Activated T-helper 1 cell treated with anti-CD3 and anti-CD28 coated beads, Interleukin-2, amount 50 U/mL, for 16 hours (primary cell): ENCODE data around the gene FAM131A.

Experiments
- DNase-seq, 2 donors: peaks; one replicate each; pipeline ENCODE4 v3.0.0-alpha.2; 2020; ENCODE audit warnings: low read depth in 1 of 2, low spot score in 1 of 2

The FAM131A gene

DNA sequence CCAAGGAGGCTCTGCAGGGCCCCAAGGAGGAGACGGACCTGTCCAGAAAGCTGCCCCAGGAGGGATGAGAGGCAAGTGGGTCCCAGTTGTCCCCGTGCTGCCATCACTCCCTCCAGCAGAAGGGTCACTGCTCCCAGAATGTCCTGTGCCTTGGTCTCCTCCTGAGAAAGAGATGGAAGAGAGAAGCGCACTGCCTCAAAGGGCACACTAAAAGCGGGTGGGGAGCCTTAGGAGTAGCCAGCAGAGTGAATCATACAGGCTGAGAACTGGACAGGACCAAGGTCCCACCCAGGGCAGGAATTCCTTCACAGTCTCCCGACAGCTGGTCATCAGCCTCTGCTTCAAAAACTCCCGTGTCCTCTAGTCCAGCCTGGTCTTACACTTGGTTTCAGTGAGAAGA, 36.0 kb downstream of the FAM131A start:
- no peak for DNase-seq

DNA sequence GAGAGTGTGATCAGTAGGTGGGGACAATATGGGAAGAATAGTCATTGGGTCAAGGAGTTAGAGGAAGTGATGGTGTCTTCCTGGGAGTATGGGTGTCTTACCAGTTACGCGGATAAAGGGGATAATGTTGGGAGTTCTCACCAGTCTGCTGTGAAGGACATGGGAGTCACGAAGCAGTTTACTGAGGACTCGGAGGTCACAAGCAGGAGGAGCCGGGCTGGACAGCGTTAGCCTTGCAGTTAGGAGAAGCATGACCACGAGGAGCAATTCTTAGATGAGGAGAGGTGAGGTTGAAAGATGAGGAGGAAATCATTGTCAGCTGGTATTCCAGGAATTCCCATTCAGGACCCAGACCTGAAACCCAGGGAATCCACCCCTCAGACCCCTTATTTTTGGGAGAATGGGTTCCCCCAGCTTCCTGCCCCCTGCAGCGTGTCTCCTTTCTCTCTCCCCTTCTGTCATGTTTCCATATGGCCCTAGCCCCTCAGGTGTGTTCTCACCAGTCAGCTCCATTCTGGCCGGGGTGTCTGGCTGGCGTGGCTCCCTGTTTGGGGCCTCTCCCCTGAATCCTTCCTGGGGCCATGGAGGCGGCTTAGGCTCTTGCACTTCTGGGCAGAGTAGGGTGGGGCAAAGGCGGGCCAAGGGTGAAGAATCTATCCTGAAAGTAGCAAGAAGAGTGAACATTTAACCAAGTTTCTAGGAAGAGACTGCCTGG, 38.5 kb downstream of the FAM131A start:
- no peak for DNase-seq

DNA sequence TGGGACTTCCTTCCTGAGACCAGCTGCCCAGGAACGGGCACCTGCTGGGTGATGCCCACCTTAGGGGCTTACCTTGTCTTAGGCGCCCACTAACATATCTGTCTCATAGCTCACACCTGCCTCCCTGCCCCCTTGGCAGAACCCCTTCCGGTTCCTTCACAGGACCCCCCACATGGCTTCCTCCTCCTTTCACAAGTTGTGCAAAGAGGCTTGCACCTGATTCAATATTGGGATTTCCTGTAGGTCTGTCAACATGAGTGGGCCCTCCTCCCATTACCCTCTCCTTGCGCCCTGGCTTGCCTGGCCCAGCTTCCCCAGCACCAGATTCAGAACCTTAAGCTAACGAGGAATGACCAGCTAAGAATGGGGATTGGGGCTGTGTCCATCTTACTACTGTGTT, 40.0 kb downstream of the FAM131A start:
- DNase-seq, result no peak

DNA sequence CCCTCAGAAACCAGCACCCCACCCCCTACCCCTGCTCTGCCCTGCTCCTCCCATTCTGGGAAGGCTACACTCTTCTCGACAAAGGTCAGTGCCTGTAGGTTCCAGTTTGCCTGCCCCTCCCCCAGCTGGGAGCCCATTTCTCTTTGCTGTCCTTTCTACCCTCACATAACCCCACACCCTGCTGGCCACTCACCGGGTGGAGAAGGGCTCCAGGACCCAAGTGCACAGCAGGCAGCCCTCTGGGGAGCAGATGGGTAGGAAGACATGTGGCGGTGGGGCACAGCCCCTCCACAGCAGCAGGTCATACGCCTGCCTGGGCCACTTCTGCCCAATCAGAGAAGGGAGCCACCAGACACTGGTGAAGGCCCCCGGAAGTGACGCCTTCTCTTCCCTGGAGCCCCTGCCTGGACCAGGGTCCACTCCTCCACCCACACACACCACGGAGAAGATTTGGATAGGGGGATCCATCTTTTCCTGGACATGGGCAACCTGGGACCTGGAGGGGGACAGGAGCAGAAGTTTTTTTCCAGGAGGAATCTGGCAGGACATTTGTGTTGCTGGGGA, 40.6 kb downstream of the FAM131A start, which contains the start of gene THPO:
Gene THPO (minus strand): TSS at position 326 of the 564 bp plus-strand sequence. CDS start 1,948 bp downstream, outside the sequence.
- DNase-seq, result no peak

DNA sequence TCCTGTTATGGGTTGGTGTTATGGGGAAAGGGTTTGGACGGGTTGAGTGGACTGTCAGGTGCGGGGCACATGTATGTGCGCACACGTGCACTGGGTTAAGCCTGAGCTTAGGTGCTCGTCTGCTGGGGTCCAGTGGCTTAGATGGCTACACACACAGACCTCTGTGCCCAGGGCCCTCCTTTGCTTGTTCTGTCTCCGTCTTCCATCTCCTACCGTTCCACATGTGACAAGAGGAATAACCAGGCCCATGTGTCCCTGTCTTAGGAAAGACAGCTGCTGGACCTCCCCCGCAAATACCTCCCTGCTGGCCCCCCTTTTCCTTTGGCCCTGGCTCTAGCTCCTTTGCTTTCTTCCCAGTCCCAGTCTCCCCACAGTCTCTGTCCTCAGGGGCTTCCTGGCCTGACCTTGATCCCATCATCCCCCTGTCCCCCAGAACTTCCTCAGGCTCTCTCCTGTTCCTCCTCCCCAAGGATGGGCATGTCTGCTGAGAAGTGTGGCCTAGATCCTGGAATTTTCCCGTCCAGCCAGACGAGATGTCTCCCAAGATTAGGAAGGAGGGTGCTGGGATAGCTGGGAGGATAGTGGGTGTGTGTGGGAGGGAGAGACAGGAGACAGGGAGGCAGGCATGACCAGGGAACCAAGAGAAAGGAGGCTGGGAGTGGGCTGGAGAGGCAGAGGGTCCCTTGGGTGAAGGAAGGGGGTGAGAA, 41.4 kb downstream of the FAM131A start:
- DNase-seq, result no peak

DNA sequence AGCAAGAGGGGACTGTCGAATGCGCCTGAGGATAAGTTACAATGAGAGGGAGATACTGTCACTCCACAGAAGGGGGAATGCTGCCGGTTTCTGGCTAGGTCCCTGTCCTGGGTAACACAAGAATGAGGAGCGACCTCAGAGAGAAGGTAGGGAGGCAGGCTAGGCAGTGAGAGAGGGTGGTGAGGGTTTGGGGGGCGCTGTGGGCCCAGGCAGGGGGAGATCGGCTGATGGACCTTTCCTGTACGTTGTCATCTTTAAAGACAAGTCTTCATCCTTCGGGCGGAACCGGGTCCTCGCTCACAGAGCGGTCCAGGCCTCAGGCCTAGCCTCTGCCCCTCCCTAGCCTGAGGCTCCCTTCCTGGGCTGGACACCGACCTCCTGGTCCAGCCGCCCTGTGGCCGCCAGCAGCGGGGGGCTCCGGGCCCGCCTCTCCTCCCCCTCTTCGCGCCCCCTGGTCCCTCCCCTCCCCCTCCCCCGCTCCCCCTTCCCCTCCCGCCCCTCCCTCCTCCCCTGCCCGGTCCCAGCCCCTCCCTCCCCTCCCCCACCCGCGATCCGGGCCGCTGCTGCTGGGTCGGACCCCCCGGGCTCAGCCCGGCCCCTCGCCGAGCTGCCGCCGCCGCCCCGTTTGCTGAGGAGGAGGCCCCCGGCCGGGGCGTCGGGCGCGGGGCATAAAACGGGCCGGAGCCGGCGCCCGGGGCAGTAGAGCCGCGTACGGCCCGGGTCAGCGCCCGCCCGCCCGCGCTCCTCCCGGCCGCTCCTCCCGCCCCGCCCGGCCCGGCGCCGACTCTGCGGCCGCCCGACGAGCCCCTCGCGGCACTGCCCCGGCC, 42.2 kb downstream of the FAM131A start, which contains the start of gene CHRD:
Gene CHRD (plus strand): TSS at position 697 of the 827 bp plus-strand sequence. CDS start 265 bp downstream, outside the sequence.
- no peak for DNase-seq

DNA sequence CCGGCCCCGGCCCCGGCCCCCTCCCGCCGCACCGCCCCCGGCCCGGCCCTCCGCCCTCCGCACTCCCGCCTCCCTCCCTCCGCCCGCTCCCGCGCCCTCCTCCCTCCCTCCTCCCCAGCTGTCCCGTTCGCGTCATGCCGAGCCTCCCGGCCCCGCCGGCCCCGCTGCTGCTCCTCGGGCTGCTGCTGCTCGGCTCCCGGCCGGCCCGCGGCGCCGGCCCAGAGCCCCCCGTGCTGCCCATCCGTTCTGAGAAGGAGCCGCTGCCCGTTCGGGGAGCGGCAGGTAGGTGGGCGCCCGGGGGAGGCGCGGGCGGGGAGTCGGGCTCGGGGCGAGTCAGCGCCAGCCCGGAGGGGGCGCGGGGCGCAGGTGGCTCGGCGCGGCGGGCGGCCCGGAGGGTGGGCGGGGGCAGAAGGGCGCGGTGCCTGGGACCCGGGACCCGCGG, 42.8 kb downstream of the FAM131A start:
- no peak for DNase-seq

DNA sequence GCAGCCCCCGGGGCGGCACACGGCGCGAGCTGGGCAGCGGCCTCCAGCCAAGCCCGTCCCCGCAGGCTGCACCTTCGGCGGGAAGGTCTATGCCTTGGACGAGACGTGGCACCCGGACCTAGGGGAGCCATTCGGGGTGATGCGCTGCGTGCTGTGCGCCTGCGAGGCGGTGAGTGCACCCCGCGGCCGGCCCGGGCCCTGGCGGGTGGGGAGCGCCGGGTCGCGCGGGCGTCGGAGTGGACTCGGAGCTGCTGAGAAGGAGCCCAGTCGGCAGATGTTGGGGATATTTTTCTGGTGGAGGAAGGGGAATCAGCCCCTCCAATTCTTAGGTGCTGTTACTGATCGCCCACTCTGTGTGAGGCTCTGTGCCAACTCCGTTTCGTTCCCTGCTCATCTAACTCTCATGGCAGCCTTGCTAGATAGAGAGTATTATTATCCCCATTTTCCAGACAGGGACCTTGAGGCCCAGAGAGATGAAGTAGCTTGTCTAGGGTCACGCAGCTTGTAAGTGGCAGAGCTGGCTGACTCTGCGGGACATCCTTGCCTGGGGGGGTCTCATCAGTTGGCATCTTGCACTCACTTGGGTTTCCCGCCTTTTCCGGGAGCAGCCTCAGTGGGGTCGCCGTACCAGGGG, 43.3 kb downstream of the FAM131A start:
- no peak for DNase-seq

DNA sequence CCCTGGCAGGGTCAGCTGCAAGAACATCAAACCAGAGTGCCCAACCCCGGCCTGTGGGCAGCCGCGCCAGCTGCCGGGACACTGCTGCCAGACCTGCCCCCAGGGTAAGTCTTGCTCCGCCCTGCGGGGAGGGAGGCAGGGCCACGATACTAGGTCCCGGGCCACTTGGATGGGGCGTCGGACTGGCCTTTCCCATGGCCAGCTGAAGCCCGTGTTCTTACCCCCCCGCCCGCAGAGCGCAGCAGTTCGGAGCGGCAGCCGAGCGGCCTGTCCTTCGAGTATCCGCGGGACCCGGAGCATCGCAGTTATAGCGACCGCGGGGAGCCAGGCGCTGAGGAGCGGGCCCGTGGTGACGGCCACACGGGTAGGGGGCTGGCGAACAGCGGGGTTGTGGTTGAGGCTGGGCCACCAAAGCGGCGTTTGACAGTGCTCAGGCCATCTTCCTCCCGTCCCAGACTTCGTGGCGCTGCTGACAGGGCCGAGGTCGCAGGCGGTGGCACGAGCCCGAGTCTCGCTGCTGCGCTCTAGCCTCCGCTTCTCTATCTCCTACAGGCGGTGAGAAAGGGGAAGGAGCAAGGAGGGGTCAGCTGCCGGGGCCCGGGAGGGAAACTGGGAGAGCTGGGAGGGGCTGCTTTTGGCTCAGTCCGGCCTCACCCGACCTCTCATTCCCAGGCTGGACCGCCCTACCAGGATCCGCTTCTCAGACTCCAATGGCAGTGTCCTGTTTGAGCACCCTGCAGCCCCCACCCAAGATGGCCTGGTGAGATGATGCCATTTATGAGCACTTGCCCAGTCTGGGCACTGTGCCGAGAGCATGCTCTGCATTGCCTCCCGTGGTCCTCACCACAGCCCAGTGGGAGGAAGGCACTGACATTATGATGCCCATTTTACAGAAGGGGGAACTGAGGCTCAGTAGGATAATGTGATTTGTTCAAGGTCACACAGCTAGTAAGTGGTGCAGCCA, 44.1 kb downstream of the FAM131A start:
- no peak for DNase-seq

DNA sequence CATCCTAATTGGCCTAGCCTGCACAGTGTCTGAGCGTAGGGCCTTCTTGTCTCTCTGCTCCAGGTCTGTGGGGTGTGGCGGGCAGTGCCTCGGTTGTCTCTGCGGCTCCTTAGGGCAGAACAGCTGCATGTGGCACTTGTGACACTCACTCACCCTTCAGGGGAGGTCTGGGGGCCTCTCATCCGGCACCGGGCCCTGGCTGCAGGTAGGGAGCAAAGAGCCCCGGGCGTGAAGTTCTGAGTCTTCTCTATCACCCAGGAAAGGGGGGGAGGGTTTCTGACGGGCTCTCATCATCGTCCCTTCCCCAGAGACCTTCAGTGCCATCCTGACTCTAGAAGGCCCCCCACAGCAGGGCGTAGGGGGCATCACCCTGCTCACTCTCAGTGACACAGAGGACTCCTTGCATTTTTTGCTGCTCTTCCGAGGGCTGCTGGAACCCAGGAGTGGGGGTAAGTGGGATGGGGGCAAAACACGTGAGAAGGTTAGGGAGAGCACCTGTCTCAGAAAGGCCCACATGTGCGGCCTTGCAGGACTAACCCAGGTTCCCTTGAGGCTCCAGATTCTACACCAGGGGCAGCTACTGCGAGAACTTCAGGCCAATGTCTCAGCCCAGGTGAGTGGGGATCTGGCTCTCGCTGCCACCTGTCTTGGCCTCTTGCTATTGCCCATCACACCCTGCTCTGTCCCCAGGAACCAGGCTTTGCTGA, 45.1 kb downstream of the FAM131A start:
- no peak for DNase-seq

DNA sequence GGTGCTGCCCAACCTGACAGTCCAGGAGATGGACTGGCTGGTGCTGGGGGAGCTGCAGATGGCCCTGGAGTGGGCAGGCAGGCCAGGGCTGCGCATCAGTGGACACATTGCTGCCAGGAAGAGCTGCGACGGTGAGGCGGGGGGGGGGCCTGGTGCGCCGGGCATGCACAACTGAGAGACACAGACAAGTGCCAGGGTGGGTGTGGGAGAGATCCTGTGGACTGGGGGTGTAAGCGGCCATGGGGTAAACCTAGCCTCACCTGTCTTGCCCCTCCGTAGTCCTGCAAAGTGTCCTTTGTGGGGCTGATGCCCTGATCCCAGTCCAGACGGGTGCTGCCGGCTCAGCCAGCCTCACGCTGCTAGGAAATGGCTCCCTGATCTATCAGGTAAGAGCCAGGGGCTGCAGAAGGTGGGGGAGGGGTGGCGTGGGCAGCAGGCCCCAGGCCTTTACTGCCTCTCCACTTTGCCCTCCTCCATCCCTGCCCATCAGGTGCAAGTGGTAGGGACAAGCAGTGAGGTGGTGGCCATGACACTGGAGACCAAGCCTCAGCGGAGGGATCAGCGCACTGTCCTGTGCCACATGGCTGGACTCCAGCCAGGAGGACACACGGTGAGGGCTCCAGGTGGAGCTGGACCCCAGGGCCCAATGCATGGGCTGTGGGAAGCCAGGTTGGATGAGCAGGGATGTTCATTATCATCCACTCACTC, 45.8 kb downstream of the FAM131A start:
- DNase-seq, result no peak

DNA sequence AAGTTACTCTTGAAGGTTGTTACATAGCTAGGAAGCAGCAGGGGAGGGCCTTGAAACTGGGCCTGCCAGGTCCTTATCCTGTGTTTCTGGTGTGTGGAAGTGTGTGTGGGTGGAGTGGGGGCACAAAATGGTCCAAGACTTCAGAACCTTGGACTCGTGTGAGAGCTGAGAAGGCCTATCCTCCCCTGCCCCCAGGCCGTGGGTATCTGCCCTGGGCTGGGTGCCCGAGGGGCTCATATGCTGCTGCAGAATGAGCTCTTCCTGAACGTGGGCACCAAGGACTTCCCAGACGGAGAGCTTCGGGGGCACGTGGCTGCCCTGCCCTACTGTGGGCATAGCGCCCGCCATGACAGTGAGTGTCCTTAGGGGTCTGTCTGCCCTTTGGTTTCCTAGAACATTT, 46.9 kb downstream of the FAM131A start:
- DNase-seq, result no peak

DNA sequence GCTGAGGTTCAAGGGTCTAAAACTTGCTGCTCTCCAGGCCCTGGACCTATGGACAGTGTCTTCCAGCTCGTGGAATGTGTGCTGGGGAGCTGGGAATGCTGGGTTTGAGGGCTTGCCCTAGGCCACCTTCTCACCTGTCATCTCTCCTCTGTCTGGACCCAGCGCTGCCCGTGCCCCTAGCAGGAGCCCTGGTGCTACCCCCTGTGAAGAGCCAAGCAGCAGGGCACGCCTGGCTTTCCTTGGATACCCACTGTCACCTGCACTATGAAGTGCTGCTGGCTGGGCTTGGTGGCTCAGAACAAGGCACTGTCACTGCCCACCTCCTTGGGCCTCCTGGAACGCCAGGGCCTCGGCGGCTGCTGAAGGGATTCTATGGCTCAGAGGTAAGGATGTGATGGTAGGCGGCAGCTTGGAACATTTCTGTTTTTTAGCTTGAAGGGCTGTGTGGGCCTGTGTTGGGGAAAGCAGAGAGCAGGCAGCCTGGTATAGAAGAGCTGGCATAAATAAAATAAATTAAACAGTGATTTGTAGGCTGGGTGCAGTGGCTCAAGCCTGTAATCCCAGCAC, 47.5 kb downstream of the FAM131A start:
- no peak for DNase-seq

DNA sequence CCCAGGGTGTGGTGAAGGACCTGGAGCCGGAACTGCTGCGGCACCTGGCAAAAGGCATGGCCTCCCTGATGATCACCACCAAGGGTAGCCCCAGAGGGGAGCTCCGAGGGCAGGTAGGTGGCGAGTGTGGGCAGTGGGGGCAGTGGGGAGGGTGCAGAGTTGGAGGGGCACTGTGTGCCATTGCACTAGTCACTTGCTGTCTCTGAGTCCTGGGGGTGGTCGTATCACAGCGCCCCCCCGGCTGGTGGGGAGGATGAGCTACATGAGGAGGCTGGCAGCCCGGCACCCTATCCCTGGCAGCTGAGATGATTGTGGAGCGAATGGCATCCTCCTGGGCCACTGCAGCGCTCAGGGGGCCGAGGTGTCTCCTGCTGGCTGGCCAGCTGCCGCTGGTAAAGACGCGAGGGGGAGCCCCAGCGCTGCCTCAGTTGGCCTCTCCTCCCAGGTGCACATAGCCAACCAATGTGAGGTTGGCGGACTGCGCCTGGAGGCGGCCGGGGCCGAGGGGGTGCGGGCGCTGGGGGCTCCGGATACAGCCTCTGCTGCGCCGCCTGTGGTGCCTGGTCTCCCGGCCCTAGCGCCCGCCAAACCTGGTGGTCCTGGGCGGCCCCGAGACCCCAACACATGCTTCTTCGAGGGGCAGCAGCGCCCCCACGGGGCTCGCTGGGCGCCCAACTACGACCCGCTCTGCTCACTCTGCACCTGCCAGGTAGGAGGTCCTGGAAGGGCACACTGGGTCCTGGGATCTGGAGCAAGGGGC, 48.8 kb downstream of the FAM131A start:
- no peak for DNase-seq

DNA sequence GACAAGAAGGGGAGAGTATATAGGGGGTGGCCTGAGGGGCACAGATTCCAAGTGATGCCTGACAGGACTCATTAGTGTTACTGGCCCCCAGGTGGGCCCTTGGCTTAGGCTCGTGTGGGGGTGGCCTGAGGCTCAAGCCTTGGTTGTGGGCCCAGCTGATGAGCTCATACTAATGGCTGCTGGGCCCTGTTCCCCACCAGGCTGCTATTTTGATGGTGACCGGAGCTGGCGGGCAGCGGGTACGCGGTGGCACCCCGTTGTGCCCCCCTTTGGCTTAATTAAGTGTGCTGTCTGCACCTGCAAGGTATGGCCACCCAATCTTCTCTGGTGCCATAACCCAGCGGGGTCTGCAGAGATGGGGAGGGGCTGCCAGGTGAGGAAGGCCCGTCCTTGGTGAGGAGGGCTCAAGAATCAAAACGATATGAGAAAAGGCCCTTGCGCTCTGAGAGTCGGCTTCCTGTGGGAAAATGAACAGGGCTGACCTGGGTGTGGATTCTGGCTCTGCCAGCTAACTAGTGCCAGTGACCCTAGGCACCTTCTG, 49.8 kb downstream of the FAM131A start:
- no peak for DNase-seq

DNA sequence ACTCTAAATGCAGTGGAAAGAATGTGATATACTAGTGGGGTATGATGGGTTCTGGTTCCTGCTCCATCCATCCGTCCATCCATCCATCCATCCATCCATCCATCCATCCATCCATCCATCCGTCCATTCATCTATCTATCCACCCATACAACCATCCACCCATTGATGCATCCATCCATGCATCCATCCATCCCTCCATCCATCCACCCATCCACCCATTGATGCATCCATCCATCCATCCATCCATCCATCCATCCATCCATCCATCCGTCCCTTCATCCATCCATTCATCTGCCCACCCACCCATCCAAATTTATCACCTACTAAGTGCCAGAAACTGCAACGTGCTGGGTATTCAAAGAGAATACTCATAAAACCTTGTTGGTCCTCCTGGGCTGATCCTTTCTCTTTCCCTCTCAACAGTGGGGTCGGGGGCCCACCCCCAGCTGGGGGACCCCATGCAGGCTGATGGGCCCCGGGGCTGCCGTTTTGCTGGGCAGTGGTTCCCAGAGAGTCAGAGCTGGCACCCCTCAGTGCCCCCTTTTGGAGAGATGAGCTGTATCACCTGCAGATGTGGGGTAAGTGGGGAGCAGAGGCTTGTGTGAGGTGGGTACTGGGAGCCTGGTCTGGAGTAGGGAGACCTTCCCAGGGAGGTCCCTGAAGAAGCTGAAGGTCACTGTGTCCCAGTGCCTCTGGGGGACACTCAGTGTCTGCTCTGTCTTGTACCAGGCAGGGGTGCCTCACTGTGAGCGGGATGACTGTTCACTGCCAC, 51.0 kb downstream of the FAM131A start:
- no peak for DNase-seq

DNA sequence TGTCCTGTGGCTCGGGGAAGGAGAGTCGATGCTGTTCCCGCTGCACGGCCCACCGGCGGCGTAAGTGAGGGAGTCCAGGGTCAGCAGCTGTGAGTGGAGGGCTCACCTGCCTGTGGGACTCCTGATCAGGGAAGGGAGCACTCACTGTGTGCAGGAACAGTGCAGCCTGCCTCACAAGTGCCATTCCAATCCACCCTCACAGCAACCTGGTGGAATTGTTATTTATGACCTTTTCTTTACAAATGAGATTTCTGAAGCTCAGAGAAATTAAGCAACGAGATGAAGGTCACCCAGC, 51.5 kb downstream of the FAM131A start:
- DNase-seq, result no peak
